Lung (tissue), 12 donors: ENCODE measurements around the gene FGF19. TPM values are rescaled to one million over a fixed set of nuclear protein-coding genes. Genes with fewer than 3 reads are reported as not detected.

ENCODE experiments used
- ATAC-seq: fragments of 200-7000 bp; cut with Tn5 transposase; one replicate; pipeline ENCODE4 v1.9.1; 2020; ENCODE audit warnings: moderate number of reproducible peaks; ENCODE audit not compliant: insufficient read depth, low FRiP score
- DNase-seq, 3 donors: peaks; one replicate each; pipeline ENCODE4 v3.0.0-alpha.2; 2013 to 2017
- H3K27ac ChIP-seq, 2 donors: one replicate each; pipeline ENCODE4 v1.5.1; 2013; ENCODE audit warnings: mild to moderate bottlenecking in 2 of 2, moderate library complexity in 2 of 2, control low read depth in 1 of 2, inconsistent platforms in 1 of 2, low read depth in 1 of 2, low read length in 1 of 2
- H3K27me3 ChIP-seq, 3 donors: one replicate each; pipeline ENCODE4 v1.5.1; 2013; ENCODE audit warnings: low read length in 2 of 3; ENCODE audit not compliant: control insufficient read depth in 3 of 3, insufficient read depth in 3 of 3
- H3K36me3 ChIP-seq, 4 donors: one replicate each; pipeline ENCODE4 v1.5.1; 2013; ENCODE audit warnings: low read length in 4 of 4, mild to moderate bottlenecking in 1 of 4, moderate library complexity in 1 of 4; ENCODE audit not compliant: control insufficient read depth in 4 of 4, insufficient read depth in 4 of 4
- H3K4me1 ChIP-seq, 5 donors: one replicate each; pipeline ENCODE4 v1.5.1; 2013; ENCODE audit warnings: low read length in 5 of 5, mild to moderate bottlenecking in 2 of 5, moderate library complexity in 1 of 5; ENCODE audit not compliant: control insufficient read depth in 5 of 5, insufficient read depth in 5 of 5
- H3K4me3 ChIP-seq: one replicate; pipeline ENCODE4 v1.5.1; 2013; ENCODE audit warnings: mild to moderate bottlenecking, control low read depth, moderate library complexity
- H3K9ac ChIP-seq, 2 donors: one replicate each; pipeline ENCODE4 v1.5.1; 2013; ENCODE audit warnings: low read length in 2 of 2, control low read depth in 1 of 2; ENCODE audit not compliant: insufficient read depth in 1 of 2
- H3K9me3 ChIP-seq, 4 donors: one replicate each; pipeline ENCODE4 v1.5.1; 2013; ENCODE audit warnings: low read length in 3 of 4, mild to moderate bottlenecking in 1 of 4, moderate library complexity in 1 of 4; ENCODE audit not compliant: control insufficient read depth in 4 of 4, insufficient read depth in 3 of 4
- CTCF ChIP-seq: IDR thresholded peaks from 2 replicates; pipeline ENCODE4 v1.5.1; 2012; ENCODE audit warnings: mild to moderate bottlenecking; ENCODE audit errors: control extremely low read depth, extremely low read depth
- WGBS, 2 donors: extraction: QIAGEN DNeasy Blood & Tissue Kit; methylation state at CpG; one replicate each; pipeline ENCODE4 v1.1.7; 2013; 5-methylcytosine and 5-hydroxymethylcytosine counted together
- polyA plus RNA-seq, 2 donors: library from polyadenylated mRNA; stranded (reverse); fragments of 200-250 nt; gene quantifications; one replicate each; pipeline ENCODE4 v1.2.1, GENCODE V29; 2013
- total RNA-seq, 2 donors: library from RNA; depleted of rRNA in 1 of 2; stranded (reverse); fragments of >200 nt in 1 of 2; gene quantifications; one replicate each; pipeline ENCODE4 v1.2.1, GENCODE V29; 2014 to 2021
- donor health status: control.
- donor health status: control.
- donor health status: Bipolar disorder and iron deficiency.
- donor health status: healthy.
- donor health status: DM: yes; HTN: yes; CAD: no.

FGF19 gene
- total and polyA plus RNA-seq, 4 donors: 0.09 TPM; not detected in 3

DNA sequence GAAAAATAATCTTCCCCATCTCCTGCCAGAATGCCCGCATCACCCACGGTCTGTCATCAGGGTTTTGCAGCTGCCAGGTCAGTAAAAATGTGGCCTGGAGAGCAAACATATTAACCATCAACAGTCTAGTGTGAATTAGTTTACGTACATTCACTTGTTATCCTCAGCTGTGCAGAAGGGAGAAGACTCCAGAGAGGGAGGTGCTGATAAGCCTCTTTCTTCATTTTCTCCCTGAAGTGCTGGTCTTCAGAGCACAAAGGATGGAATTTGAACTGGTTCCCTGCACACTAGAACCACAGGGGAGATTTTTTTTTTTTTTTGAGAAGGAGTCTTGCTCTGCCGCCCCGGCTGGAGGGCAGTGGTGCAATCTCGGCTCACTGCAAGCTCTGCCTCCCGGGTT lies 8.2 kb downstream of the FGF19 start:
- TF ChIP-seq CTCF: no peak
- no peak overlapping the region for H3K27ac ChIP-seq
- 82 to 92% methylated on average over 7 of the region's 7 CpGs for WGBS, 2 donors
- no peak overlapping the region for H3K4me3 ChIP-seq
- no peaks in the 10 kb centered on the region for H3K27me3 ChIP-seq
- H3K36me3 ChIP-seq: no peaks in the 10 kb centered on the region
- peaks cover 0 to 5% (median 4%) of the 10 kb centered on the region in 5 donors for H3K4me1 ChIP-seq
- DNase-seq: no peak
- no peak overlapping the region for H3K9ac ChIP-seq
- ATAC-seq: no peak
- H3K9me3 ChIP-seq: peaks cover 0 to 2% (median 0%) of the 10 kb centered on the region in 4 donors

DNA sequence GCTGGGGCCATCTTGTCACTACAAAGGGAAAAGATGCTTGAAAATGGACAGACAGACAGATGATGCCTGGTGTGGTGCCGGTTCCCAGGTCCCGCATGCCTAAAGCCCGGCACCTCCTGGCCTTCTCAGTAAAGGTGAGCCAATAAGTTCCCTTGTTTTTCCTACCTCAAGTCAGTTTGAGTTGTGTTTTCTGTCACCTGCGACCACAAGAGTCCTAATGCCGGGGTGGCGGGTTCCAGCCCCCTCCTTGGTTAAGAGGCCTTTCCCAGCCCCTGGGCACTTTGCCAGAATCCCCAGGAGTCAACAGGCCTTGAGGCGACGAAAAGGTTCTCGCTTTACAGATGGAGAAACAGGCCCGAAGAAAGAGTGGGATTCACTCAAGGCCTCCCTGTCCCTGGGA lies 9.0 kb downstream of the FGF19 start:
- Histone ChIP-seq H3K27me3 (no peaks in the 10 kb centered on the region), H3K27ac (no peak overlapping the region), H3K4me3 (no peak overlapping the region), H3K9me3 (peaks cover 0 to 2% (median 0%) of the 10 kb centered on the region in 4 donors), H3K4me1 (peaks cover 0 to 4% (median 0%) of the 10 kb centered on the region in 5 donors), H3K36me3 (no peaks in the 10 kb centered on the region), H3K9ac (no peak overlapping the region)
- 78 to 83% methylated on average over 10 of the region's 10 CpGs for WGBS, 2 donors
- TF ChIP-seq CTCF: no peak
- no peak for DNase-seq
- no peak for ATAC-seq

- Histone ChIP-seq H3K36me3 (no peaks in the 10 kb centered on the region), H3K4me1 (peaks cover 0 to 4% (median 0%) of the 10 kb centered on the region in 5 donors), H3K9me3 (peaks cover 0 to 2% (median under 1%) of the 10 kb centered on the region in 4 donors), H3K9ac (no peak overlapping the region), H3K27me3 (peaks cover 0 to 3% (median 0%) of the 10 kb centered on the region in 3 donors), H3K27ac (no peak overlapping the region), H3K4me3 (no peak overlapping the region)
- DNase-seq (no peak), ATAC-seq (no peak)
- TF ChIP-seq CTCF: no peak
Observed at GRCh38 chr11:69692422-69692821, 11.4 kb downstream of the FGF19 start.

GRCh38 chr11:69691463-69691862 lies 12.4 kb downstream of the FGF19 start:
- ATAC-seq: no peak
- TF ChIP-seq CTCF: no peak
- Histone ChIP-seq H3K9ac (no peak overlapping the region), H3K4me1 (peaks cover 0 to 4% (median 0%) of the 10 kb centered on the region in 5 donors), H3K36me3 (no peaks in the 10 kb centered on the region), H3K9me3 (peaks cover 0 to 6% (median 1%) of the 10 kb centered on the region in 4 donors), H3K27me3 (peaks cover 0 to 3% (median 0%) of the 10 kb centered on the region in 3 donors), H3K27ac (no peak overlapping the region), H3K4me3 (no peak overlapping the region)
- no peak for DNase-seq
- 87 to 88% methylated on average over 2 of the region's 2 CpGs for WGBS, 2 donors
